ENCODE measurements around the gene HACD1. TPM values are rescaled to one million over a fixed set of nuclear protein-coding genes. Genes with fewer than 3 reads are reported as not detected.

The HACD1 gene
- total and polyA plus RNA-seq, 2 of the 4 experiments (the other 2 are of a cell fraction), result 10.0 to 24.9 TPM

GRCh38 chr10:17607603-17608332 lies 9.4 kb downstream of the HACD1 start:
- Histone ChIP-seq H3K9me1 (ENCODE audit: insufficient read depth, low read length) (no peaks in the 10 kb centered on the region), H3K14ac (replicated peaks; ENCODE audit: low read depth, low read length) (no peak overlapping the region), H2BK5ac (ENCODE audit: low read depth, low read length, poor library complexity, severe bottlenecking) (no peak overlapping the region), H3K27ac (ENCODE audit: insufficient read depth, low read length) (no peak overlapping the region), H3K9me3 (ENCODE audit: control insufficient read depth, insufficient read depth, low read length) (no peaks in the 10 kb centered on the region), H3K36me3 (ENCODE audit: control insufficient read depth, insufficient read depth, low read length) (peaks cover 4% of the 10 kb centered on the region; the same call in 1 of the 2 replicates), H2BK20ac (ENCODE audit: low read depth, low read length) (no peak overlapping the region), H3K4me2 (ENCODE audit: low read depth, low read length) (peak overlapping the region; percentile 77; the same call in 1 of the 2 replicates), H3K4me3 (ENCODE audit: insufficient read depth, low read depth, low read length) (no peak overlapping the region), H3K27me3 (ENCODE audit: control insufficient read depth, insufficient read depth, low read length) (no peaks in the 10 kb centered on the region), H3K9ac (ENCODE audit: low read depth, low read length) (no peak overlapping the region), H2AK5ac (ENCODE audit: low read depth, low read length) (no peak overlapping the region), H4K20me1 (ENCODE audit: insufficient read depth, low read length) (peaks cover 5% of the 10 kb centered on the region; the same call in 1 of the 2 replicates), H3K4me1 (ENCODE audit: control insufficient read depth, insufficient read depth, low read length) (no peaks in the 10 kb centered on the region), H3K23ac (ENCODE audit: low read depth, low read length) (no peak overlapping the region), H4K5ac (ENCODE audit: low read depth, low read length) (no peak overlapping the region), H3K18ac (ENCODE audit: low read depth, low read length) (no peak overlapping the region), H3K79me1 (ENCODE audit: low read depth in 1 of 2, low read length in 2 of 2) (peaks cover 0 to 13% of the 10 kb centered on the region in 2 experiments; a peak in 3 of 4 replicates), H2AFZ (replicated peaks; ENCODE audit: low read length, poor library complexity) (no peak overlapping the region), H2BK15ac (ENCODE audit: low read depth, low read length) (no peak overlapping the region), H4K8ac (ENCODE audit: low read depth in 2 of 2, low read length in 2 of 2) (no peak overlapping the region), H3K56ac (ENCODE audit: extremely low read depth, insufficient read depth, low read length) (no peak overlapping the region), H3K4ac (ENCODE audit: low read depth, low read length) (no peak overlapping the region), H2AK9ac (replicated peaks; ENCODE audit: low read depth, low read length, poor library complexity) (no peak overlapping the region), H2BK120ac (ENCODE audit: low read depth, low read length) (no peak overlapping the region), H4K91ac (ENCODE audit: insufficient read depth, low read depth, low read length) (no peak overlapping the region)
- intact Hi-C loops (cut with micrococcal nuclease) (loop anchor here (1.0 to 5.0 kb wide), 4 partner anchors 136 to 608 kb away; no protein-coding TSS in a partner anchor), in situ Hi-C loops (cut with MboI; ENCODE audit: low sequenced_read_pairs) (loop anchor here (5.0 to 25.0 kb wide), 4 partner anchors 135 to 770 kb away; no protein-coding TSS in a partner anchor), dilution Hi-C loops (cut with HindIII; ENCODE audit: low sequenced_read_pairs, unreplicated experiment) (no loop called here)
- ATAC-seq (ENCODE audit: low read depth) (peak; percentile 94), DNase-seq (peak; percentile 68)
- BruUV-seq (replicated peaks), result no TSS peak
- TF ChIP-seq SMC3 (IDR thresholded peaks at IDR 0.05; ENCODE audit: low read depth, low read length) (peak; percentile 81), MAZ (IDR thresholded peaks at IDR 0.05; ENCODE audit: borderline replicate concordance, low read depth, low read length) (no peak), CTCF (conservative IDR thresholded peaks at IDR 0.05; ENCODE audit: low read depth, low read length) (peak; percentile 97), FOS (IDR thresholded peaks at IDR 0.05; ENCODE audit: low read depth, low read length) (no peak), RAD21 (IDR thresholded peaks at IDR 0.05; ENCODE audit: low read length) (peak; percentile 94)
- ChIA-PET POLR2A (ENCODE audit: unreplicated experiment) (no interaction called here), CTCF (no interaction called here)
- WGBS, 2 experiments (ENCODE audit: extremely low coverage in 2 of 2, insufficient read length in 1 of 2), result 20% methylated on average over 1 of the region's 9 CpGs; no CpG with 5 or more reads in 1 of the 2 experiments

Measured in IMR-90 (cell line).